K562 (cell line): ENCODE results near the gene RXYLT1. TPM values are rescaled to one million over a fixed set of nuclear protein-coding genes. Genes with fewer than 3 reads are reported as not detected.

Experiments used
- EP400 ChIP-seq: fragments of 450-650 bp; IDR thresholded peaks from 2 replicates; pipeline ENCODE4 v1.6.1; 2017; ENCODE audit warnings: antibody characterized with exemption, mild to moderate bottlenecking, moderate library complexity
- HMG20A ChIP-seq: fragments of 450-650 bp; formaldehyde crosslinking; conservative IDR thresholded peaks from 2 replicates; pipeline ENCODE4 v1.4.0; 2020; ENCODE audit warnings: mild to moderate bottlenecking, mixed read lengths
- MED1 ChIP-seq: sonication (generic); formaldehyde crosslinking; IDR thresholded peaks from 2 replicates; pipeline ENCODE4 v1.8.1; 2023; ENCODE audit warnings: missing genetic modification reagents, borderline replicate concordance
- MYNN ChIP-seq, 2 experiments: sonication (generic); formaldehyde crosslinking in 1 of 2; IDR thresholded peaks; 2 replicates each; pipeline versions ENCODE4 v1.5.0 to v1.6.1; 2016 to 2020; ENCODE audit warnings: antibody characterized with exemption in 1 of 2, missing genetic modification reagents in 1 of 2
- NFXL1 ChIP-seq: fragments of 450-650 bp; formaldehyde crosslinking; IDR thresholded peaks from 2 replicates; pipeline ENCODE4 v1.4.0; 2021; ENCODE audit warnings: mild to moderate bottlenecking
- POLR2AphosphoS5 ChIP-seq: IDR thresholded peaks from 2 replicates; pipeline ENCODE4 v1.6.1; 2011; ENCODE audit warnings: mild to moderate bottlenecking, low read depth, low read length, moderate library complexity; ENCODE audit not compliant: control insufficient read depth, insufficient read depth
- POU5F1 ChIP-seq: fragments of 150-350 bp; IDR thresholded peaks from 2 replicates; pipeline ENCODE4 v1.6.1; 2014; ENCODE audit warnings: borderline replicate concordance, low read length, low read depth, mild to moderate bottlenecking; ENCODE audit not compliant: partially characterized antibody
- RNF219 ChIP-seq: fragments of 250-450 bp; sonication (Bioruptor Pico); IDR thresholded peaks from 2 replicates; pipeline ENCODE4 v1.5.0; 2022; ENCODE audit warnings: mild to moderate bottlenecking
- SAP30 ChIP-seq: fragments of 200-600 bp; sonication (generic); IDR thresholded peaks from 2 replicates; pipeline ENCODE4 v1.6.1; 2012; ENCODE audit warnings: borderline replicate concordance, low read depth, mild to moderate bottlenecking, moderate library complexity, low read length, control low read depth, inconsistent platforms; ENCODE audit not compliant: insufficient read depth, poor library complexity, severe bottlenecking
- ZBTB12 ChIP-seq: fragments of 250-450 bp; sonication (Bioruptor Pico); IDR thresholded peaks from 2 replicates; pipeline ENCODE4 v1.4.0; 2020
- ZBTB17 ChIP-seq: fragments of 450-650 bp; formaldehyde crosslinking; IDR thresholded peaks from 2 replicates; pipeline ENCODE4 v1.4.0; 2020; ENCODE audit warnings: mild to moderate bottlenecking
- ZC3H8 ChIP-seq: fragments of 450-650 bp; IDR thresholded peaks from 2 replicates; pipeline ENCODE4 v1.6.1; 2017
- ZNF551 ChIP-seq: fragments of 250-450 bp; sonication (Bioruptor Pico); IDR thresholded peaks from 2 replicates; pipeline ENCODE4 v1.5.0; 2021; ENCODE audit warnings: mild to moderate bottlenecking, moderate library complexity
- ZNF785 ChIP-seq: fragments of 250-450 bp; sonication (Bioruptor Pico); IDR thresholded peaks from 2 replicates; pipeline ENCODE4 v1.4.0; 2020; ENCODE audit warnings: mild to moderate bottlenecking
- ZSCAN29 ChIP-seq: fragments of 450-650 bp; IDR thresholded peaks from 2 replicates; pipeline ENCODE4 v1.6.1; 2017
- polyA plus RNA-seq, 8 experiments: library from polyadenylated mRNA; depleted of rRNA in 4 of 8; stranded (reverse) in 5 of 8; unstranded in 3 of 8; fragments of >200 nt; fragmentation: Nextera tagmentation in 2 of 8; fragmentation: Illumina TruSeq in 1 of 8; extraction: Ambion mirVana in 2 of 8; extraction: Trizol in 1 of 8; gene quantifications; 2 replicates each; pipeline versions ENCODE4 v1.2.1 to v1.2.3, GENCODE V29; 2011 to 2014; ENCODE audit warnings: inconsistent platforms in 1 of 8, missing spikeins in 1 of 8
- total RNA-seq, 7 experiments: library from RNA; depleted of rRNA in 6 of 7; stranded (reverse); fragments of >200 nt in 6 of 7; fragmentation: Illumina TruSeq in 2 of 7; extraction: Trizol in 2 of 7; gene quantifications; 2 replicates each; pipeline versions ENCODE4 v1.2.1 to v1.2.3, GENCODE V29; 2011 to 2021; ENCODE audit warnings: low replicate concordance in 1 of 7
- TF ChIP-seq, protein P1 (sequence below), 2 experiments: fragments of 450-650 bp in 1 of 2; sonication (generic) in 1 of 2; formaldehyde crosslinking in 1 of 2; IDR thresholded peaks in 1 of 2; conservative IDR thresholded peaks in 1 of 2; 2 replicates each; pipeline versions ENCODE4 v1.6.1 to v1.8.1; 2016 to 2023; ENCODE audit warnings: mild to moderate bottlenecking in 2 of 2, moderate library complexity in 2 of 2, inconsistent platforms in 1 of 2, missing genetic modification reagents in 1 of 2

The RXYLT1 gene
- total and polyA plus RNA-seq, 9 of the 15 experiments (the other 6 are each of a cell fraction or from before 2014, with no cell fraction given) = 6.7 to 26.5 (median 20.9) TPM

GRCh38 chr12:63843721-63844390, 64.1 kb downstream of the RXYLT1 start (continued):
- TF ChIP-seq POLR2AphosphoS5 (no peak), HMG20A (CRISPR knock-in tag) (no peak), ZNF551 (CRISPR knock-in tag) (no peak), ZNF785 (no peak), ZC3H8 (no peak), POU5F1 (no peak), RNF219 (no peak), MED1 (no peak), ZSCAN29 (no peak), ZBTB17 (CRISPR knock-in tag) (0 out of 2 replicates have a peak, but pooled peaks have one; percentile 21), NFXL1 (CRISPR knock-in tag) (no peak), SAP30 (no peak), MYNN (IDR thresholded peaks at IDR 0.05) (no peak), MYNN (CRISPR knock-in tag; IDR thresholded peaks at IDR 0.05) (no peak), EP400 (no peak), ZBTB12 (no peak)
- TF ChIP-seq, protein P1, sequence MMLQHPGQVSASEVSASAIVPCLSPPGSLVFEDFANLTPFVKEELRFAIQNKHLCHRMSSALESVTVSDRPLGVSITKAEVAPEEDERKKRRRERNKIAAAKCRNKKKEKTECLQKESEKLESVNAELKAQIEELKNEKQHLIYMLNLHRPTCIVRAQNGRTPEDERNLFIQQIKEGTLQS (IDR thresholded peaks at IDR 0.05) = no peak
- TF ChIP-seq, protein P1 (CRISPR knock-in tag; conservative IDR thresholded peaks at IDR 0.05) = no peak
